CD4-positive, alpha-beta memory T cell (primary cell): Measurements from ENCODE around the gene CD48. TPM values are rescaled to one million over a fixed set of nuclear protein-coding genes. Genes with fewer than 3 reads are reported as not detected.

Experiments
- CTCF ChIA-PET: fragments of 350-600 bp; sonication (Branson Sonifier 250); formaldehyde crosslinking; loops from one replicate; lab custom pipeline; 2021; ENCODE audit warnings: inconsistent platforms; ENCODE audit not compliant: partially characterized antibody; lab: Charles Lee
- POLR2A ChIA-PET: fragments of 350-600 bp; sonication (Branson Sonifier 250); formaldehyde crosslinking; loops from one replicate; lab custom pipeline; 2021; ENCODE audit not compliant: partially characterized antibody; lab: Charles Lee
- DNase-seq, 5 donors: peaks; one replicate each; pipeline versions ENCODE4 v3.0.0 to v3.0.0-alpha.2; 2020 to 2022; ENCODE audit warnings: mixed read lengths in 1 of 5
- H3K27ac ChIP-seq: one replicate; pipeline ENCODE4 v1.7.0; 2013; ENCODE audit warnings: low read depth, low read length
- H3K27me3 ChIP-seq: 2 replicates; pipeline ENCODE4 v1.7.0; 2013; ENCODE audit warnings: mild to moderate bottlenecking, low read length, moderate library complexity; ENCODE audit not compliant: insufficient read depth
- H3K36me3 ChIP-seq: 2 replicates; pipeline ENCODE4 v1.7.0; 2013; ENCODE audit warnings: mild to moderate bottlenecking, low read length, moderate library complexity; ENCODE audit not compliant: insufficient read depth
- H3K4me1 ChIP-seq: 2 replicates; pipeline ENCODE4 v1.7.0; 2013; ENCODE audit warnings: mild to moderate bottlenecking, low read length, moderate library complexity; ENCODE audit not compliant: insufficient read depth
- H3K4me3 ChIP-seq, 2 donors: one replicate each; pipeline ENCODE4 v1.7.0; 2013; ENCODE audit warnings: low read length in 2 of 2, mild to moderate bottlenecking in 1 of 2
- H3K9me3 ChIP-seq, 2 donors: one replicate each; pipeline ENCODE4 v1.7.0; 2013; ENCODE audit warnings: low read length in 2 of 2, control low read depth in 1 of 2; ENCODE audit not compliant: control insufficient read depth in 1 of 2
- H3K27ac Mint-ChIP-seq, 7 donors: one replicate each; pipeline ENCODE4 v1.8.0; 2020 to 2021; ENCODE audit warnings: mixed read lengths in 7 of 7, mild to moderate bottlenecking in 6 of 7, inconsistent platforms in 3 of 7, moderate library complexity in 3 of 7
- H3K27me3 Mint-ChIP-seq, 2 donors: one replicate each; pipeline ENCODE4 v1.8.0; 2020 to 2021; ENCODE audit warnings: mixed read lengths in 2 of 2
- H3K36me3 Mint-ChIP-seq, 2 donors: one replicate each; pipeline ENCODE4 v1.8.0; 2020 to 2021; ENCODE audit warnings: mixed read lengths in 2 of 2, inconsistent platforms in 1 of 2, mild to moderate bottlenecking in 1 of 2
- H3K4me1 Mint-ChIP-seq, 4 donors: one replicate each; pipeline ENCODE4 v1.8.0; 2020 to 2021; ENCODE audit warnings: mixed read lengths in 4 of 4, mild to moderate bottlenecking in 1 of 4
- H3K4me3 Mint-ChIP-seq, 8 donors: one replicate each; pipeline ENCODE4 v1.8.0; 2020 to 2021; ENCODE audit warnings: mixed read lengths in 8 of 8, mild to moderate bottlenecking in 7 of 8, moderate library complexity in 6 of 8, inconsistent platforms in 3 of 8
- H3K9me3 Mint-ChIP-seq, 8 donors: one replicate each; pipeline ENCODE4 v1.8.0; 2020 to 2021; ENCODE audit warnings: mixed read lengths in 8 of 8, mild to moderate bottlenecking in 5 of 8, inconsistent platforms in 3 of 8, moderate library complexity in 1 of 8
- intact Hi-C: fragments of 100-400 bp; cut with micrococcal nuclease; formaldehyde crosslinking; loops from one replicate; pipeline ENCODE4 v1.15.1; 2023
- polyA plus RNA-seq, 2 donors: library from polyadenylated mRNA; unstranded; fragments of 300-500 nt; fragmentation: Illumina TruSeq; gene quantifications; one replicate each; pipeline ENCODE4 v1.2.3, GENCODE V29; 2021
- total RNA-seq, 2 experiments: library from RNA; stranded (reverse); gene quantifications; one replicate each; pipeline ENCODE4 v1.2.3, GENCODE V29; 2021

The CD48 gene
- total RNA-seq: 100 to 1,000 TPM; 301 to 329 TPM
- polyA plus RNA-seq: 100 to 1,000 TPM; 228 to 246 TPM

DNA sequence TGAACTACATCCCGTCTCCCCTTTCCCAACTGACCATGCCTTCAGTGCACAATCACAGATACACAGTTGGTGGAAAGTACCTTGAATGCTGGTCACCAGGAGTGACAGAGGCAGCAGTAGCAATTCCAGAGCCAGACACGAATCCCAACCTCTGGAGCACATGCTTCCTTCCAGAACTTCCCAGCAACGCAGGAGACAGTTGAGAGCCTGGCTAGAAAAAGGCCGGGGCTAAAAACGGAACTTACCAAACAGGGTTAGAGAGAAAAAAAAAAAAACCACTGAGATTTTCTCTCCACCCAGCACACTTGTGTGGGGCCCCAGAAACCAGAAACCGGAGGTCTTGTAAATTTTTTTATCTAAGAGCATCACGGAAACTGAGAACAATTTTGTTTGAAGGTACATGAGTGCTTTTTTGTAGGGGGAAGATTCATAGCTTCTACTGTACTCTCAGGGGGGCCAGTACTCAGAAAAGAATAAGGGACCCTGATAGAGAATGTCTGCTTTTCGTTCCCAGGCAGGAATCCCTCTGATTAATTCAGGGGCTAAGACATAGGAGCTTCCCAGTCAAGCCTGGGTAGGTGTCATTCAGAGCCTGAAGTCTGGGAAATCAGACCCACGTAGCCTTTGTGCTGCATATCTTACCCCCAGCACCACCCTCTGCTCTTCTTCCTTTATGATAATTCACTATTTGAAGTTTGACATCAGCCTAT lies at the start of gene CD48:
Gene CD48 (minus strand): TSS at position 221 of the 710 bp plus-strand sequence. CDS start 59 bp downstream, at position 162.
- Histone ChIP-seq H3K27me3 (no peaks in the 10 kb centered on the region), H3K4me3 (peak within 1 kb of the TSS; percentile 88 to 96), H3K27ac (peak within 1 kb of the TSS; percentile 96), H3K4me1 (peaks cover 62% of the 10 kb centered on the region), H3K36me3 (no peaks in the 10 kb centered on the region), H3K9me3 (no peaks in the 10 kb centered on the region)
- peaks cover 17 to 31% (median 29%) of the 10 kb centered on the region in 4 donors for H3K4me1 Mint-ChIP-seq
- peak within 1 kb of the TSS in 1 of 7 donors; percentile 95 for H3K27ac Mint-ChIP-seq
- H3K4me3 Mint-ChIP-seq: no peak within 1 kb of the TSS
- H3K27me3 Mint-ChIP-seq: no peaks in the 10 kb centered on the region
- peak; percentile 67 to 80 (median 78) for DNase-seq
- peaks cover 3 to 8% of the 10 kb centered on the region in 2 donors for H3K36me3 Mint-ChIP-seq
- CTCF ChIA-PET: interaction anchor here (0.5 to 7.5 kb wide), 12 partner anchors 11 to 318 kb away, joined by 3 to 103 read pairs (median 8); no protein-coding TSS in a partner anchor
- POLR2A ChIA-PET: interaction anchor here (0.6 to 3.5 kb wide), 27 partner anchors 9 to 249 kb away, joined by 3 to 43 read pairs (median 5); partner anchors contain the start of genes LY9, SLAMF1, SLAMF6 and SLAMF7
- H3K9me3 Mint-ChIP-seq: no peaks in the 10 kb centered on the region
- intact Hi-C loops: loop anchor here (1.0 to 2.0 kb wide), 4 partner anchors 15 to 85 kb away; partner anchors contain the start of gene LY9

DNA sequence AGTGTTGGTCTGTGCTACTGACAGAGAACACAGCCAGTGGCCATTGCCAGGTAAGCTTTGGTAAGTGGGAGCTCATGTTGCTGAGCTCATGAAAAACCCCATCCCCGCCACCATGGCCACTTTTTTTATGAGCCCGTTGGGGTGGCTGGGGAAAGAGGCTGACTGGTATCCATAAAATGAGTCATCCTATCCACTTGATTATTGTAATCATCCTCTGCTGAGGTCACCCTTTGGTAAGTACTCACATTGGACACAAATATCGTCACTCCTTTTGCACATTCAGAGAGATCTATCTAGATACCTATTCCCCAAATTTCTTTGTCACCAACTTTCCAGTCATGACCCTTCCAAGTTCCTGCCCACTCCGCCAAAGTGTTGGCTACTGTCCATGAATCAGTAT lies 49.4 kb upstream of the CD48 start:
- no peak overlapping the region for H3K27ac Mint-ChIP-seq
- no peaks in the 10 kb centered on the region for H3K9me3 ChIP-seq
- no peak overlapping the region for H3K27ac ChIP-seq
- H3K9me3 Mint-ChIP-seq: no peaks in the 10 kb centered on the region
- H3K36me3 Mint-ChIP-seq: no peaks in the 10 kb centered on the region
- H3K4me1 Mint-ChIP-seq: peaks cover 1 to 16% (median 10%) of the 10 kb centered on the region in 4 donors
- no peaks in the 10 kb centered on the region for H3K27me3 Mint-ChIP-seq
- H3K4me1 ChIP-seq: peaks cover 10% of the 10 kb centered on the region
- H3K27me3 ChIP-seq: no peaks in the 10 kb centered on the region
- ChIA-PET CTCF (interaction anchor here (1.1 to 10.0 kb wide), 4 partner anchors 9 to 82 kb away, joined by 3 to 310 read pairs (median 4); no protein-coding TSS in a partner anchor), POLR2A (no interaction called here)
- no peak overlapping the region for H3K4me3 Mint-ChIP-seq
- intact Hi-C loops: no loop called here
- no peaks in the 10 kb centered on the region for H3K36me3 ChIP-seq
- no peak overlapping the region for H3K4me3 ChIP-seq
- DNase-seq: no peak

DNA sequence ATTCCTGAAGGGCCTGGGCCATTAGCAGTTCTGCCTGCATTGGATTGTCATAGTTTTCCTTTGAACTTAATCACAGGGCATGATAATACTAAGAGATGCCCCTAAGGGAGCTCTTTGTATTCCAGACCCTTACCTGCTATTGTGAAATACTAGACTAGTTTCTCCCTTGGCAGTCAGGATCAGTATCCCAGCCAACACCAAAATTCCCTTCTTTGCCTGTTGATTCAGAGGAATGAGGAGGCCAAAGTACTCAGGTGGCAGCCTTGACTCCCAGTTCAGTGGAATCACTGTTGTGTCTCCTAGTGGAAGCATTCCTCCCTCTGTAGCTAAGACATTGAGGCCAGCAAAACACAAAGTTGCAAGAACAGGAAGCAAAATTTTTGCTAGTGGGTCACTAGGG lies 48.1 kb upstream of the CD48 start:
- Mint-ChIP-seq H3K4me1 (peaks cover 3 to 21% (median 13%) of the 10 kb centered on the region in 4 donors), H3K27me3 (no peaks in the 10 kb centered on the region), H3K9me3 (no peaks in the 10 kb centered on the region), H3K4me3 (no peak overlapping the region), H3K36me3 (no peaks in the 10 kb centered on the region), H3K27ac (peak overlapping the region in 1 of 7 donors; percentile 35)
- Histone ChIP-seq H3K27ac (no peak overlapping the region), H3K36me3 (no peaks in the 10 kb centered on the region), H3K4me1 (peaks cover 16% of the 10 kb centered on the region), H3K27me3 (no peaks in the 10 kb centered on the region), H3K4me3 (no peak overlapping the region), H3K9me3 (no peaks in the 10 kb centered on the region)
- ChIA-PET CTCF (interaction anchor here (1.2 to 1.7 kb wide), 3 partner anchors 11 to 17 kb away, joined by 3 to 5 read pairs (median 3); no protein-coding TSS in a partner anchor), POLR2A (no interaction called here)
- DNase-seq: no peak
- intact Hi-C loops: no loop called here

GRCh38 chr1:160758521-160758920 lies 46.9 kb upstream of the CD48 start:
- H3K36me3 ChIP-seq: no peaks in the 10 kb centered on the region
- Mint-ChIP-seq H3K27me3 (no peaks in the 10 kb centered on the region), H3K27ac (no peak overlapping the region), H3K36me3 (no peaks in the 10 kb centered on the region), H3K4me1 (peaks cover 3 to 21% (median 13%) of the 10 kb centered on the region in 4 donors), H3K4me3 (no peak overlapping the region), H3K9me3 (no peaks in the 10 kb centered on the region)
- H3K27ac ChIP-seq: no peak overlapping the region
- ChIA-PET CTCF (interaction anchor here (0.8 to 2.8 kb wide), 3 partner anchors 9 to 18 kb away, joined by 3 to 13 read pairs (median 4); no protein-coding TSS in a partner anchor), POLR2A (no interaction called here)
- intact Hi-C loops: no loop called here
- H3K4me1 ChIP-seq: peaks cover 16% of the 10 kb centered on the region
- no peaks in the 10 kb centered on the region for H3K27me3 ChIP-seq
- no peak overlapping the region for H3K4me3 ChIP-seq
- H3K9me3 ChIP-seq: no peaks in the 10 kb centered on the region
- no peak for DNase-seq

- Mint-ChIP-seq H3K27me3 (no peaks in the 10 kb centered on the region), H3K27ac (peak overlapping the region in 6 of 7 donors; percentile 7 to 80 (median 58)), H3K4me1 (peaks cover 3 to 26% (median 13%) of the 10 kb centered on the region in 4 donors), H3K9me3 (no peaks in the 10 kb centered on the region), H3K4me3 (peak overlapping the region in 1 of 8 donors; percentile 15), H3K36me3 (no peaks in the 10 kb centered on the region)
- H3K4me1 ChIP-seq: peaks cover 16% of the 10 kb centered on the region
- no peaks in the 10 kb centered on the region for H3K27me3 ChIP-seq
- no peak overlapping the region for H3K27ac ChIP-seq
- H3K9me3 ChIP-seq: no peaks in the 10 kb centered on the region
- ChIA-PET CTCF (interaction anchor here (1.2 to 2.8 kb wide), 3 partner anchors 11 to 30 kb away, joined by 4 to 13 read pairs (median 4); no protein-coding TSS in a partner anchor), POLR2A (interaction anchor here (0.6 to 1.7 kb wide), 5 partner anchors 8 to 48 kb away, joined by 3 to 6 read pairs (median 4); partner anchors contain the start of genes CD48 and SLAMF7)
- intact Hi-C loops: no loop called here
- H3K4me3 ChIP-seq: no peak overlapping the region
- no peaks in the 10 kb centered on the region for H3K36me3 ChIP-seq
- no peak for DNase-seq
Observed at GRCh38 chr1:160756849-160757201, 45.2 kb upstream of the CD48 start.

GRCh38 chr1:160755911-160756848 lies 44.6 kb upstream of the CD48 start:
- POLR2A ChIA-PET: interaction anchor here (0.6 to 1.7 kb wide), 8 partner anchors 9 to 134 kb away, joined by 3 to 11 read pairs (median 4); partner anchors contain the start of genes CD48 and SLAMF7
- H3K27me3 Mint-ChIP-seq: peaks cover 0 to 2% of the 10 kb centered on the region in 2 donors
- H3K4me1 Mint-ChIP-seq: peaks cover 6 to 32% (median 15%) of the 10 kb centered on the region in 4 donors
- Histone ChIP-seq H3K4me3 (no peak overlapping the region), H3K4me1 (peaks cover 16% of the 10 kb centered on the region), H3K27me3 (no peaks in the 10 kb centered on the region), H3K36me3 (no peaks in the 10 kb centered on the region), H3K9me3 (no peaks in the 10 kb centered on the region), H3K27ac (no peak overlapping the region)
- H3K9me3 Mint-ChIP-seq: no peaks in the 10 kb centered on the region
- H3K4me3 Mint-ChIP-seq: peak overlapping the region in 4 of 8 donors; percentile 2 to 63 (median 32)
- CTCF ChIA-PET: interaction anchor here (0.8 to 2.8 kb wide), 5 partner anchors 12 to 81 kb away, joined by 3 to 13 read pairs (median 4); no protein-coding TSS in a partner anchor
- intact Hi-C loops: no loop called here
- DNase-seq: peak in 3 of 5 donors; percentile 25 to 48 (median 31)
- H3K36me3 Mint-ChIP-seq: no peaks in the 10 kb centered on the region
- H3K27ac Mint-ChIP-seq: peak overlapping the region in 5 of 7 donors; percentile 7 to 85 (median 52)
